H9 (cell line): ENCODE results near the gene TAF10. TPM values are rescaled to one million over a fixed set of nuclear protein-coding genes. Genes with fewer than 3 reads are reported as not detected.

Experiments
- DNase-seq: peaks from one replicate; pipeline ENCODE4 v3.0.0-alpha.2; 2017
- H2AFZ ChIP-seq: one replicate; pipeline ENCODE4 v1.6.1; 2013; ENCODE audit warnings: mild to moderate bottlenecking, low read length, control low read depth, moderate library complexity
- H2AK5ac ChIP-seq: 2 replicates; pipeline ENCODE4 v1.6.1; 2013; ENCODE audit warnings: low read length, control low read depth, mixed read lengths; ENCODE audit not compliant: insufficient read length
- H2BK120ac ChIP-seq: one replicate; pipeline ENCODE4 v1.6.1; 2013; ENCODE audit warnings: low read depth, mild to moderate bottlenecking, low read length, control low read depth, inconsistent platforms; ENCODE audit not compliant: poor library complexity, severe bottlenecking
- H2BK12ac ChIP-seq: 2 replicates; pipeline ENCODE4 v1.6.1; 2013; ENCODE audit warnings: low read length, control low read depth, mixed read lengths, low read depth; ENCODE audit not compliant: insufficient read length
- H2BK15ac ChIP-seq: 2 replicates; pipeline ENCODE4 v1.6.1; 2013; ENCODE audit warnings: low read depth, low read length, control low read depth
- H2BK20ac ChIP-seq: one replicate; pipeline ENCODE4 v1.6.1; 2013; ENCODE audit warnings: low read depth, mild to moderate bottlenecking, low read length, control low read depth, inconsistent platforms; ENCODE audit not compliant: poor library complexity, severe bottlenecking
- H2BK5ac ChIP-seq: 2 replicates; pipeline ENCODE4 v1.6.1; 2013; ENCODE audit warnings: low read length, control low read depth, mixed read lengths; ENCODE audit not compliant: insufficient read length
- H3K14ac ChIP-seq: 2 replicates; pipeline ENCODE4 v1.6.1; 2013; ENCODE audit warnings: low read length, control low read depth; ENCODE audit not compliant: insufficient read depth
- H3K18ac ChIP-seq: 2 replicates; pipeline ENCODE4 v1.6.1; 2013; ENCODE audit warnings: low read depth, mild to moderate bottlenecking, mixed read lengths, low read length, control low read depth; ENCODE audit not compliant: insufficient read length
- H3K23ac ChIP-seq: 2 replicates; pipeline ENCODE4 v1.6.1; 2013; ENCODE audit warnings: low read length, control low read depth, mixed read lengths, low read depth; ENCODE audit not compliant: insufficient read length
- H3K23me2 ChIP-seq: 2 replicates; pipeline ENCODE4 v1.6.1; 2013; ENCODE audit warnings: low read depth, mild to moderate bottlenecking, mixed read lengths, low read length, control low read depth; ENCODE audit not compliant: insufficient read length, poor library complexity, severe bottlenecking
- H3K27ac ChIP-seq: 2 replicates; pipeline ENCODE4 v1.5.1; 2013; ENCODE audit warnings: low read length, control low read depth, mixed read lengths, low read depth; ENCODE audit not compliant: insufficient read length
- H3K27me3 ChIP-seq: 2 replicates; pipeline ENCODE4 v1.6.1; 2013; ENCODE audit warnings: low read length, control low read depth, inconsistent platforms; ENCODE audit not compliant: insufficient read depth
- H3K4ac ChIP-seq: 2 replicates; pipeline ENCODE4 v1.6.1; 2013; ENCODE audit warnings: low read depth, mild to moderate bottlenecking, control low read depth, inconsistent platforms, low read length, moderate library complexity
- H3K4me1 ChIP-seq: 2 replicates; pipeline ENCODE4 v1.6.1; 2013; ENCODE audit warnings: low read length, control low read depth, inconsistent platforms; ENCODE audit not compliant: insufficient read depth
- H3K4me2 ChIP-seq: 2 replicates; pipeline ENCODE4 v1.6.1; 2013; ENCODE audit warnings: low read length, control low read depth, mixed read lengths; ENCODE audit not compliant: insufficient read length, insufficient read depth
- H3K56ac ChIP-seq: 2 replicates; pipeline ENCODE4 v1.6.1; 2013; ENCODE audit warnings: low read depth, mild to moderate bottlenecking, mixed read lengths, low read length, control low read depth; ENCODE audit not compliant: insufficient read length
- H3K79me1 ChIP-seq: 2 replicates; pipeline ENCODE4 v1.6.1; 2013; ENCODE audit warnings: low read depth, mild to moderate bottlenecking, moderate library complexity, low read length, control low read depth, inconsistent platforms; ENCODE audit not compliant: insufficient read depth, poor library complexity, severe bottlenecking
- H3K79me2 ChIP-seq: 2 replicates; pipeline ENCODE4 v1.6.1; 2013; ENCODE audit warnings: low read length, control low read depth, inconsistent platforms; ENCODE audit not compliant: insufficient read depth
- H3K9ac ChIP-seq: 2 replicates; pipeline ENCODE4 v1.6.1; 2013; ENCODE audit warnings: low read length, control low read depth, mixed read lengths; ENCODE audit not compliant: insufficient read length; ENCODE audit errors: extremely low read depth
- H3K9me3 ChIP-seq: one replicate; pipeline ENCODE4 v1.6.1; 2013; ENCODE audit warnings: low read depth, low read length, inconsistent platforms; ENCODE audit not compliant: control insufficient read depth
- H3T11ph ChIP-seq: one replicate; pipeline ENCODE4 v1.6.1; 2013; ENCODE audit warnings: mild to moderate bottlenecking, low read length, control low read depth, inconsistent platforms
- H4K20me1 ChIP-seq: one replicate; pipeline ENCODE4 v1.6.1; 2013; ENCODE audit not compliant: control insufficient read depth, insufficient read length, insufficient read depth
- H4K5ac ChIP-seq: 2 replicates; pipeline ENCODE4 v1.6.1; 2013; ENCODE audit warnings: low read depth, mild to moderate bottlenecking, mixed read lengths, low read length, control low read depth; ENCODE audit not compliant: insufficient read length
- H4K8ac ChIP-seq: replicated peaks from 2 replicates; pipeline ENCODE4 v1.6.1; 2013; ENCODE audit warnings: low read length, control low read depth, mixed read lengths, low read depth; ENCODE audit not compliant: insufficient read length
- H4K91ac ChIP-seq: 2 replicates; pipeline ENCODE4 v1.6.1; 2013; ENCODE audit warnings: low read depth, mild to moderate bottlenecking, moderate library complexity, mixed read lengths, low read length, control low read depth; ENCODE audit not compliant: insufficient read length
- H3K27ac Mint-ChIP-seq, 3 experiments: 2 replicates in 2 of 3; 3 replicates in 1 of 3; pipeline ENCODE4 v1.8.0; 2020 to 2021; ENCODE audit warnings: mixed read lengths in 3 of 3, mild to moderate bottlenecking in 1 of 3, moderate library complexity in 1 of 3
- H3K27me3 Mint-ChIP-seq: 2 replicates; pipeline ENCODE4 v1.8.0; 2021; ENCODE audit warnings: low read depth, mild to moderate bottlenecking, moderate library complexity, mixed read lengths
- H3K36me3 Mint-ChIP-seq, 3 experiments: 2 replicates in 2 of 3; 3 replicates in 1 of 3; pipeline ENCODE4 v1.8.0; 2020 to 2021; ENCODE audit warnings: low read depth in 3 of 3, mixed read lengths in 3 of 3; ENCODE audit not compliant: insufficient read depth in 1 of 3
- H3K4me1 Mint-ChIP-seq, 2 experiments: 2 replicates each; pipeline ENCODE4 v1.8.0; 2020; ENCODE audit warnings: mixed read lengths in 2 of 2
- H3K4me3 Mint-ChIP-seq, 2 experiments: 2 replicates in 1 of 2; 3 replicates in 1 of 2; pipeline ENCODE4 v1.8.0; 2020 to 2021; ENCODE audit warnings: mild to moderate bottlenecking in 2 of 2, mixed read lengths in 2 of 2, moderate library complexity in 1 of 2
- H3K9me3 Mint-ChIP-seq, 2 experiments: 2 replicates in 1 of 2; 3 replicates in 1 of 2; pipeline ENCODE4 v1.8.0; 2020; ENCODE audit warnings: mild to moderate bottlenecking in 2 of 2, mixed read lengths in 2 of 2, moderate library complexity in 1 of 2
- CTCF ChIP-seq: fragments of 200-600 bp; sonication (generic); conservative IDR thresholded peaks from 3 replicates; pipeline ENCODE4 v1.8.0; 2021; ENCODE audit warnings: antibody characterized with exemption, mild to moderate bottlenecking
- WGBS: extraction: QIAGEN DNeasy Blood & Tissue Kit; methylation state at CpG from one replicate; pipeline ENCODE4 v1.1.7; 2013; ENCODE audit warnings: missing lambda C conversion rate, low lambda C conversion rate, mixed read lengths; ENCODE audit not compliant: insufficient read length; ENCODE audit errors: extremely low coverage; 5-methylcytosine and 5-hydroxymethylcytosine counted together
- total RNA-seq: library from RNA; stranded (reverse); gene quantifications from 2 replicates; pipeline ENCODE4 v1.2.1, GENCODE V29; 2021

TAF10 gene
- total RNA-seq, 1 experiment from 2014 or later: 198 TPM

DNA sequence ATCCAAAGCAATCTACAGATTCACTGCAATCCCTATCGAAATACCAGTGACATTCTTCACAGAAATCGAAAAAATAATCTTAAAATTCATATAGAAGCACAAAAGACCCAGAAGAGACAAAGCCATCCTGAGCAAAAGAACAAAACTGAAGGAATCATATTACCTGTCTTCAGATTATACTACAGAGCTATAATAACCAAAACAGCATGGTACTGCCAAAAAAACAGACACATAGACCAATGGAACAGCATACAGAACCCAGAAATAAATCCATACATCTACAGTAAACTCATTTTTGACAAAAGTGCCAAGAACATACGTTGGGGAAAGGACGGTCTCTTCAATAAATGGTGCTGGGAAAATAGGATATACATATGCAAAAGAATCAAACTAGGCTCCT lies 27.5 kb downstream of the TAF10 start:
- H2BK15ac ChIP-seq: no peak overlapping the region
- Mint-ChIP-seq H3K27ac (no peak overlapping the region), H3K27me3 (no peaks in the 10 kb centered on the region), H3K4me3 (no peak overlapping the region), H3K36me3 (peaks cover 7 to 17% (median 9%) of the 10 kb centered on the region in 3 experiments; a peak in 5 of 7 replicates), H3K9me3 (peaks cover 19 to 20% of the 10 kb centered on the region in 2 experiments), H3K4me1 (no peaks in the 10 kb centered on the region)
- no peaks in the 10 kb centered on the region for H3K9me3 ChIP-seq
- H4K8ac ChIP-seq: no peak overlapping the region
- H3K79me2 ChIP-seq: no peaks in the 10 kb centered on the region
- H3K56ac ChIP-seq: no peak overlapping the region
- no peak overlapping the region for H2BK5ac ChIP-seq
- no peaks in the 10 kb centered on the region for H3K4me1 ChIP-seq
- H3K14ac ChIP-seq: no peak overlapping the region
- H2BK20ac ChIP-seq: no peak overlapping the region
- no peaks in the 10 kb centered on the region for H4K20me1 ChIP-seq
- H2BK120ac ChIP-seq: no peak overlapping the region
- H2AFZ ChIP-seq: no peak overlapping the region
- H3K18ac ChIP-seq: no peak overlapping the region
- no peak overlapping the region for H3K4ac ChIP-seq
- TF ChIP-seq CTCF: no peak
- H3K23me2 ChIP-seq: no peaks in the 10 kb centered on the region
- H3K79me1 ChIP-seq: no peaks in the 10 kb centered on the region
- no peak overlapping the region for H3K4me2 ChIP-seq
- no peak overlapping the region for H3K27ac ChIP-seq
- no CpG with 5 or more reads among the region's 4 CpGs for WGBS
- H2BK12ac ChIP-seq: no peak overlapping the region
- H3K23ac ChIP-seq: no peak overlapping the region
- no peak for DNase-seq
- H2AK5ac ChIP-seq: no peak overlapping the region
- H3K9ac ChIP-seq: no peak overlapping the region
- H4K91ac ChIP-seq: no peak overlapping the region
- H3K27me3 ChIP-seq: no peaks in the 10 kb centered on the region
- H4K5ac ChIP-seq: no peak overlapping the region
- H3T11ph ChIP-seq: no peak overlapping the region
